Dermis blood vessel endothelial cell (primary cell): ENCODE measurements around the gene RHBDD3. TPM values are rescaled to one million over a fixed set of nuclear protein-coding genes. Genes with fewer than 3 reads are reported as not detected.
A peak's percentile ranks its signal among the peaks of the same experiment; 100 is the strongest.

Experiments used
- DNase-seq: peaks from one replicate; pipeline ENCODE4 v3.0.0; 2010
- total RNA-seq: library from RNA; depleted of rRNA; stranded (reverse); fragments of >200 nt; gene quantifications from 2 replicates; pipeline ENCODE4 v1.2.3, GENCODE V29; 2014

RHBDD3 gene
- 27.1 and 28.1 TPM in 2 replicates for total RNA-seq

DNA sequence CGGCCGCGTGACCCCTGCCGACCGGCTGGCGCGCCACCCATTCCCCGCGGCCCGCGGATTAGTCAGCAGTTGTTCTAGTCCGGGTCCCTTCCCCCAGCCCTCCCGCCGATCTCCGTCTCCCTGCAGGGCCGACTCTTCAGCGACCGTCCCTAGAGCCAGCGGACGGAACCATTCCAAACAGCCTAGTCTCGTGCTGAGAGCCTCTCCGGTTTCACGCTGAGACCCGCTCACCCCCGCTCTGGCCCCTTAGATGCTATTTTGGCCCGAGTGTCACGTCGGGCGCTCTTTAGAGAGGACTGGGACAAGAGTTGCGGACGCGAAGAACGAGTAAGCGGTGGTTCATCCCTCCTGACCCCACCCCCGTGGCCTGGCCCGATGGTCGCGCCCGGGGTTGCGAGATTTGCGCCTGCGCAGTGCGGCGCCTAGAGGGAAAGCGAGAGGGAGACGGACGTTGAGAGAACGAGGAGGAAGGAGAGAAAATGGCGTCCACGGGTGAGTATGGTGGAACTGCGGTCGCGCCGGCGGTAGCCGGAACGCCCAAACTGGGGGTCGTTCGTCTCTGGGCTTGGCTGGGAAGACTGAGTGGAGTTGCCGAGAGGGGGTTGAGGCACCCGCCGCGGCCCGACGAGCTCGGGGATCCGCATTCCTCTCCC lies at the start of gene RHBDD3, which contains the start of gene EWSR1:
TSS of gene RHBDD3 (minus strand) at position 124 of the 653 bp plus-strand sequence. CDS start 2,355 bp downstream, outside the sequence.
TSS of gene EWSR1 (plus strand) at position 411 of the 653 bp plus-strand sequence. CDS start at position 480, 69 bp downstream.
- peak; percentile 97 for DNase-seq

GRCh38 chr22:29316141-29316828 lies 48.5 kb upstream of the RHBDD3 start:
- DNase-seq = no peak

- peak; percentile 29 for DNase-seq
These were observed 47.7 kb upstream of the RHBDD3 start, which contains the start of gene RASL10A for GRCh38 chr22:29315286-29316140. RASL10A (minus strand) TSS chr22:29315697; CDS start chr22:29315246, 451 bp downstream.

DNA sequence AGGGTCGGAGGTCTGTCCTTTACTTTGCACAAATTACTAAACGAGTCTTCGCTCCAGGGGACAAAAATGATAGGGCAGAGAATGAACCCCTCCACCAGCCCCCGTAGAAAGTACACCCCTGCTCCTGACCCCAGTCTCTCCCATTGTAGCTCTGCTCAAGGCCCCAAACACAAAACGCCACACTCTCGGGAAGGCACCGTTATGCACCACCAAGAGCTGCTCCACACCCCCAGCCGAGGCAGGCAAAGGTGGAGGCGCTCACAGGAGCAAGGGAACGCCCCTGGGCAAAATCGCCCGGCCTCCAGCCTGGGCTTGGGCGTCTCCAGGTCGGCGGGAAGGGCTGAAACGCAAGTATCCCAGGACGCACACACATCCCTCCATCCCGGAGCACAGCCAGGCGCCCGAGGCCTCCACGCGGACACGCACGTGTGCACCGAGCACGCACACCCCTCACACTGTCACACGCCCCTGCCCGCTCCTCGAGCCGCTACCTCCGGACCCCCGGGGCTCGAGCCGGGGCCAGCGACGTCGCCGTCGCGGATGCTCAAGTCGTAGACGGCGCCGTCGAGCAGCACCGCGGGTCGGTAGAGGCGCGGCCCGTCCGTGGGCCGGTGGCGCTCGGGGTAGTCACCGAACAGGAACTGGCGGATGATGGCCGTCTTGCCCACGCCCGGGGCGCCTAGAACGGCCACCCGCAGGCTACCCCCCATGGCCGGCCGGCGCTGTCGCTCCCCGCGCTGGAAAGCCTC lies 46.9 kb upstream of the RHBDD3 start:
- DNase-seq = no peak

DNA sequence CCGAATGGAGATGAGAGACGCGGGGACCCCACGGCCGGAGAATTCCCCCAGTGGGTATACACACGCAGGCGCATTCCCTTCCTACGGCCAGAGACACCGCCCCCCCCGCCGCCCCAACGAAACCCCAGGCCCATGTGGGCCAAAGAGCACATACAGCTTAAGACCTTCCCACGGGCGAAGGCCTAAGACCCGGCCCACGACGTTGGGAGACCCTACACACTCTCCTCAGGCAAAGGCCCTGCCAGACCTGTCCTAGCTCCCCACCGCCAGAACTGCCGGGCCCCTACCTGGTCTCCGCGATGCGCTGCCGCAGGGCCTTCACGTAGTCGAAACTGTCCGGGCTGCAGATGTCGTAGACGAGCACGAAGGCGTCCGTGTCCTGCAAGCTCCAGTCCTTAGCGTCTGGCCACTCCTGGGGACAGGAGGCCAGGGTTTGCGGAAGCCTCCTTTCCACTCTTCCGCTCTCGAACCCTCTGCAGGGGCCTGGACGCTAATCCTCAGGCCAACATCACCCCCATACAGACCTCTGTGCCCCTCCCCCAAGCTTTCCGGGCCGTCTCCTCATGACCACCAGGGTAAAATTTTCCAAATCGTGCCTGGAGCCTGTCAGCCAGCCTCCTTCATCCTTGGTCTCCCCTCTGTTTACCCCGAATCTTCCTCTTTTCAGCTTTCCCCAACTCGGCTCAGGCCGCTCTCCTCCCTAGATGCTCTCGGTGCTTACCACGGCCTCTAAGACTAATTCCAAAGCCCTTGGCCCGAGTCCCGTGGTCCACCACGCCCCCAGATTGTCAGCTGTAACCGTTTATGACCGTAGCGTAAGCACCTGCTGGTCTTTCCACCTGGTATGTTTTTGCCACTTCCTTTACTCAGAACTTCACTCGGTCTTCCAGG lies 46.0 kb upstream of the RHBDD3 start:
- no peak for DNase-seq

GRCh38 chr22:29313126-29313575 lies 45.4 kb upstream of the RHBDD3 start:
- DNase-seq = peak; percentile 70

DNA sequence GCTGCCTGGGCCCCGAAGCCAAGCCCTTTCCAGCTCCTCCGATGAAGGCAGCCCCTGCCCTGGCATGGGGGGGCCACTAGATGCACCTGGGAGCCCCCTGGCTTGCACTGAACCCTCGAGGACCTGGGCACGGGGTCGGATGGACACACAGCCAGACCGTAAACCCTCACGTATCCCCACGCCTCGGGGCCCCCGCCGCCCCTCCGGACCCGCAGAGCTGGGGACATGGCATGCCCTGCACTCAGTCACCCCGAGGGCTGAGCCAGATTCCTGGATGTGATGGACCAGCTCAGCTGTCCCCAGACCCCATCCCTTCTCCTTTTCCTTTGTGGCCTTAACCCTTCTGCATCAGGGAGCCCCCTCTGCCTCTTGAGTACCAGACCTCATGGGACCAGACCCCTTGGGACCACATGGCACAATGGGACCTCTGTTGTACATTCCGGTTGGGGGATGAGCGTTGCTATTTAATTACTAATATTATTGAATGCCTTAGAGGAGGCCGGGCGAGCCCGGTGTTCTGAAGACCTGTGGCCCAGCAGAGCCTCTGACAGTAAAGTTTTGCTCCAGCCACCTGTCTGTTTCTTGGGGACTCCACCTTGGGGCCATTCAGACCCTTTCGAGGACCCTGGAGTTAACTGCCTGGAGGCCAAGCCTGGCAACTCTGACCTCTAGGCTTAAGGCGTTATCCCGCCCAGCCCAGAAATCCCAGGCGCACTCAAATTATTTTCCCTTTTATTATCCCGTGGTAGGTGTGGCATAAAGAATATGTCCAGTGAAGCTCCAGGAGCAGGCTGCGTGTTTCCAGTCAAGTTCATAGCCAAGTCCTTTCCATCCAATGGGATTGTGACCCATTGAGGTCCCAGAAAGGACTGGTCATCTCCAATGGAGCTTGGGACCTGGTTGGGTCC lies 44.7 kb upstream of the RHBDD3 start:
- DNase-seq = no peak

GRCh38 chr22:29311464-29312217 lies 43.9 kb upstream of the RHBDD3 start:
- DNase-seq = no peak

- DNase-seq = peak; percentile 99
These were observed 43.1 kb upstream of the RHBDD3 start for GRCh38 chr22:29310863-29311339.

- DNase-seq = no peak
These were observed 42.5 kb upstream of the RHBDD3 start for GRCh38 chr22:29310065-29310862.

DNA sequence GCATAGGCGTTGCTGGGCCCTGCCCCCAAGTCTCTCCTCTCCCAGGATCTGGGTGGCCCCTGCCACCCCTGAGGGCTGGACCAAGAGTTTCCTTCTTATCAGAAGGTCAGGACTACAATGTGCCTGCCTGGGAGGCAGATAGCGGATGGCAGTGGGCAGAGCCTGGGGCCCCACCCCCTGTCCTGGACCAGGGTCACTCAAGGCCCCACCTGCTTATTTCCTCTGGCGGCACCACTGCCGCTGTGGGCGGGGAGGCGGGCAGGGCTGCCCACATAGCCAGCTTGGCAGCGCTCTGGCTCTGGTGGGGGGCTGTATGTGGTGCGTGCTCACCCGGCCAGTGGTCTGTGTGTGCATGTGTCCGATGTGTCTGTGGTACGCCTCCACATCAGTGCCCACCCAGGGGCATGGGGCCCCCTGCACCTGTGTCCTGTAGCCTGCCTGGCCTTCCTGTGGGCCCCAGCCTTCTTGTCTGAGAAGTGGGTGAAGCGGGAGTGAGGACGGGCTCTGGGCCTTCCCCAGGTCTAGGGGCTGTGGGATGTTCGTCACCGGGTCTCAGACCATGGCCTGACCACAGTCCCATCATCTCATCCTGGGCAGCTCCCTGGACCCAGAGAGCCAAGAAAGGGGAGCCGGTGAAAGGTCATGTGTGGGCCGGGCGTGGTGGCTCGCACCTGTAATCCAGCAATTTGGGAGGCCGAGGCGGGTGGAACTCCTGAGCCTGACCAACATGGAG lies 41.7 kb upstream of the RHBDD3 start:
- peak; percentile 53 for DNase-seq

- peak; percentile 68 for DNase-seq
These were observed 41.0 kb upstream of the RHBDD3 start for GRCh38 chr22:29308791-29309262.

DNA sequence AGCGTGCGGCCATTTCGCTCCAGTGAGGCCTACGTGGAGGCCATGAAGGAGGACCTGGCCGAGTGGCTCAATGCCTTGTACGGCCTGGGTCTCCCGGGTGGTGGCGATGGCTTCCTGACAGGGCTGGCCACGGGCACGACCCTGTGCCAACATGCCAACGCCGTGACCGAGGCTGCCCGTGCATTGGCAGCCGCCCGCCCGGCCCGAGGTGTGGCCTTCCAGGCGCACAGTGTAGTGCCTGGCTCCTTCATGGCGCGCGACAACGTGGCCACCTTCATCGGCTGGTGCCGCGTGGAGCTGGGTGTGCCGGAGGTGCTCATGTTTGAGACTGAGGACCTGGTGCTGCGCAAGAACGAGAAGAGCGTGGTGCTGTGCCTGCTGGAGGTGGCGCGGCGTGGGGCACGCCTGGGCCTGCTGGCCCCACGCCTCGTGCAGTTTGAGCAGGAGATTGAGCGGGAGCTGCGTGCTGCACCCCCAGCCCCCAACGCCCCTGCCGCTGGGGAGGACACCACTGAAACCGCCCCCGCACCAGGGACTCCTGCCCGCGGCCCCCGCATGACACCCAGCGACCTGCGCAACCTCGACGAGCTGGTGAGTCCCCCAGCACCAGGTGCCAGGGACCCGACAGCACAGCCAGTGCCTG lies 40.5 kb upstream of the RHBDD3 start:
- no peak for DNase-seq

- no peak for DNase-seq
These were observed 39.9 kb upstream of the RHBDD3 start for GRCh38 chr22:29307596-29308147.

DNA sequence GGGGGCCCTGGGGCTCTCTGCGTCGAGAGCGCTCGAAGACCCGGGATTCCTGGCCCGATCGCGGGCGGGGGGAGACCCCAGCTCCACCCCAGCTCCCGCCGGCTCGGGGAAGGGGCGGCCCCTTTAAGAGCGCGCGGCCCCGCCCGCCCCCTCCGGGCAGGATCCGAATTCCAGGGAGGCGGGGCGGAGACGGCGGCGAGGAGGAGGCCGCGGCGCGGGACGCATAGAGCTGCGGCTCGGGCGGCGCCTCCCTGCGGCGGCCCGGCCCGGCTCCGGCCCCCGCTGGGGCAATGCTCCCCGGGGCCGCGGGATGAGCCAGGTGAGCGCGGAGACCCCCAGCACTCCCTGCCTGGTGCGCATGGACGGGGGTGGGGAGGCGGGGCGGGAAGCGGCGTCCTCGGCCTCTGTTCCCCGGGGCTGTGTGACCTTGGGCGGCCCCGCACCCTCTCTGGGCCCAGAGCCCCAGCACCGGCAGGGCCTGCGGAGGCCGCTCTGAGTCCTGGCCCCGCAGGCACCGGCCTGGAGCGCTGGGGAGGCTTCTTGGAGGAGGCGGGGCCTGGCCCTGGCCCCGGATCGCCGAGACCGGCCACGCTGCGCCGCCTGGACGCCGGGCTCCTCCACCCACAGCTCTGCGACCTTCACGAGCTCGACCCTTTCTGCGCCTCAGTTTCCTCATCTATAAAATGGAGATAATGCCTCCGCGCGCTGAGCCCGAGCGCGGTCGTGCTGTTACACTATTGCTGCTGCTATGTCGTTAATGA lies 39.2 kb upstream of the RHBDD3 start:
- DNase-seq = peak; percentile 80
